Kidney tubule cell (primary cell): Measurements from ENCODE around the gene PCCA.
"Not testable (repeated sequence)": the region's sequence is repeated elsewhere in the genome, so short reads cannot be mapped to it uniquely, and the experiment has no call there.

Source experiments
- DNase-seq: peaks from one replicate; pipeline ENCODE4 v3.0.0-alpha.2; 2018; ENCODE audit warnings: low spot score

Gene PCCA

GRCh38 chr13:100306434-100306999 is 217.6 kb downstream of the PCCA start:
- DNase-seq, result no peak

- DNase-seq, result peak; percentile 77
Observed at GRCh38 chr13:100314132-100314910, 225.4 kb downstream of the PCCA start.

GRCh38 chr13:100315522-100315921 is 226.6 kb downstream of the PCCA start:
- DNase-seq, result no peak

DNA sequence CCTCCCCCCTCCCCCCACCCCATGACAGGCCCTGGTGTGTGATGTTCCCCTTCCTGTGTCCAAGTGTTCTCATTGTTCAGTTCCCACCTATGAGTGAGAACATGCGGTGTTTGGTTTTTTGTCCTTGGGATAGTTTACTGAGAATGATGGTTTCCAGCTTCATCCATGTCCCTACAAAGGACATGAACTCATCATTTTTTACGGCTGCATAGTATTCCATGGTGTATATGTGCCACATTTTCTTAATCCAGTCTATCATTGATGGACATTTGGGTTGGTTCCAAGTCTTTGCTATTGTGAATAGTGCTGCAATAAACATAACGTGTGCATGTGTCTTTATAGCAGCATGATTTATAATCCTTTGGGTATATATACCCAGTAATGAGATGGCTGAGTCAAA is 229.6 kb downstream of the PCCA start:
- DNase-seq, result not testable (repeated sequence)

DNA sequence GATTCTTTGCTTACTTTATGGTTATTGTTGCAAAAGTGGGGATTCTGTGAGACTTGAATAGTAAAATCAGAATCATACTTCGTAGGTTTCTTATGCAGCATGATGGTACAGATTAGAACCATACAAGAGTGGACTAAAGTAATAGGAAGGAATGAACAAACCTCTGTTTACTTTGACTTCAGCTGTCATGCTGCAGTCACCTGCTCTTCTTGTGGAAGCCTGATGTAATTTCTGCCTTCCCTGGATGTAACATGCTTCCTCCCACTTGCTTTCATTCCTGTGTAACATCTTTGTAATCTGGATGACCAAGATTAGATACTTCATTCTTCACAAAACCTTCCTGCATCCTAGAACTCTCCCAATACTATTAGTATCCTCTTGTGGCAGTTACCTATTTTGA is 235.0 kb downstream of the PCCA start:
- no peak for DNase-seq

- peak; percentile 3 for DNase-seq
Observed at GRCh38 chr13:100330662-100331061, 241.8 kb downstream of the PCCA start.

DNA sequence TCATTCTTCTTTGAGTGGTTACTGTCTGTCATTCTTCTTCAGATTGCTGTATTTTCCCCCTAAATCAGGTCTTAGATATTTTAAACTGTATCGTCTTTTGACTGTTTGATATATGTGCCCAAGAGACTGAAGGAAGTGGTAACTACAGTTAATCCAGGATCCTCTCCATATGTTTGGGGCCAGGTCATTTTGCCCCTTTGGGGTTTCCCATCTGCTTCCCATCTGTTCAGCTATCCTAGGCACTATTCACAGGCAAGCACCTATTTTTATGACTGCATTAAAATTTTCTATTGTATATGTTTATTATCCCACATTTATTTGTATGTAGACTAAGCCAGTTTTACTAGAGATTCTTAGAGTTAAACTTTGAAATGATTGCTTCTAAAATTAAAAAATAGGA is 244.2 kb downstream of the PCCA start:
- no peak for DNase-seq

DNA sequence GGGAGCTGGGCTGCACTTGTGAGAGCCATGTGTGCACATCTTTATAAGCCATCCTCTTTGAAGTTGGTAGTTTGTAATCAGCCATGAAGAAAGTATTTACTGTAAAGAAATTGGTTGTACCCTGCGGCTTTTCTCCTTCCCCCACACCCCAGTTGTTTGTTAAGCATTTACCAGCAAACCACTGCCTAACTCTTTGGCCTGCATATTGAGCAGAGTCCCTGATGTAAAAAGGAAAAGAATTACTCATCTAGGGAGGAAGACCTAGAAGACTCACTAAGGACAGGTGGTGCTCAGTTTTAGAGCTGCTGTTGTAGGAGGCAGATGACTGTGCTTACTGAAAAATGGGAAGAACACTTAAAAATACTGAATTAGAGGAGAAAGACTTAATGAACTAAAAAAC is 245.3 kb downstream of the PCCA start:
- peak; percentile 65 for DNase-seq

- no peak for DNase-seq
Observed at GRCh38 chr13:100336795-100337516, 248.1 kb downstream of the PCCA start.

DNA sequence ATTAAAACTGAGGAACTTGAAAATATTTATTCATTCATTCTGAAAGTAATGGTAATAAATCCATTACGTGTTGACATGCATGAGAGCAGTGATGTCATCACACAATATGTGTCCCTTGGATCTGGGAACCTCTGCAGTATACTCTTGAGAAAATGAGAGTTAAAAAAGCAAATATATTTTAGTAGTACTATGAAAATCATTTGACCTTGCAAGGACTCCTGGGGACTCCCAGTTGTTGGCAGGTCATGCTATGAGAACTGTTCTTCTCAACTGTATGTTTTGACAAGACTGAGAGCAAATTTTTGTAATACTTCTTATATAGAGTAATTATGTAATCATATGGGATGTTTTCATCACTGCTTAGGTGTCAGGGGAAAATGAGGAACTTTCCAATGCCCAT is 249.4 kb downstream of the PCCA start:
- DNase-seq, result no peak

DNA sequence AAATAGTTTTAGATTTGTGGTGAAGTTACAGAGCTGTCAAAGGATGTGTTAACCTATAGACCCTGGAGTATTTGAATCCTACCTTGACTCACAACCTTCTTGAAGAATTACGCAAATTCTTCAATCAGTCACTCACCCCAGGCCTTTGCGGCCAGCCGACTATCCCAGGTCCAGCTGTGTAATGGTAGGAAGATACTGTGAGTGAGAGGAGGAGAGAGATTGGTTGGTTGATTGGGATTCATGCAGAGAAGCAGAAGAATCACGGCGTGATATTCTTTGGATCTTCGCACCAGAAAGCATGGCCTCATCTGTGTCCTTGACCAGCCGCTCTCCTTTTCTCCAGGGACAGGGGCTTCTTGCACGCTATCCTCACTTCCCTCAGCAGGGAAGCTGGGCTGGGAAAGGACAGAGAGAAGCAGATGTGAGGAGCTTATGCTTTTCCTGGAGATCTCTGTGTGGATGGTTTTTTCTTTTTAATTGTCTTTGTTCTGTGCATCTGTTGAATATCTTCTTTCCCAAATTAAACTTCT is 250.6 kb downstream of the PCCA start:
- no peak for DNase-seq

DNA sequence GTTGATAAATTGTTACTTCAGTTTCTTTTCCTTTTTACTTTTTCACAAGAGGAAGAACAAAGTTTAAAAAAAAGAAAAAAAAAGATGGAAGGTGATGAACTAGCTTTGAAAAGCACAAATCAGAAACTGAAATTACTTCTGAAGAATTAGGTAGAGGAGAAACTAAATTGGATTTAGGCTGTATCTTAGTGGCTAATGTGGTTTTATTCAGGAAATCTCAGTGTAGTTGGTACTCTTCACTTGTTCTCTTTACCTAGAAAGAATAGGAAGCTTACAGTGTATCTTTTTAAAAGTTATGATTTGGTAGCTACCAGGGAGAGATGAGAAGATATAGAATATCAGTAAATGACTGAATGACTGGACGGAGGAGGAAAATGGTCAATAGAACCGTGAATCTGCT is 252.0 kb downstream of the PCCA start:
- no peak for DNase-seq

GRCh38 chr13:100341327-100341726 is 252.4 kb downstream of the PCCA start:
- DNase-seq, result no peak

GRCh38 chr13:100344544-100344943 is 255.7 kb downstream of the PCCA start:
- no peak for DNase-seq

DNA sequence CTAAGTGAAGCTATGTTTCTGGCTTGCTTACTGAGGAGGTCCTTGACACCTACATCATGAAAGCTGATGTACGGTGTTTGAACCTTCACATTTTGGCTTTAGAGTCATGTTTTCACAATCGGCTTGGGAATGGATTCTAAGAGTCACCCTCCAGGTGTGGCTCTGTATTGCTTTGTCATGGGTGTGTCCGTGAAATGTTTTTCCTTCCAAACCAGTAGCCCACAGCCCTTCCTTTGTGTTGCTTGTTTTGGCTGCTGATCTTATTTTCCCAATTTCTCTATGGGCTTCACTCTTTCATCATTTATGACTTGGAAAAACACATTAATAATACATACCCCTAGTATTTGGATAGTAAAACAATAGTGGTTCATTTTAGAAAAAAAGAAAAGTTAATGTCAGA is 259.1 kb downstream of the PCCA start:
- no peak for DNase-seq

GRCh38 chr13:100349594-100349993 is 260.7 kb downstream of the PCCA start:
- no peak for DNase-seq

- DNase-seq, result no peak
Observed at GRCh38 chr13:100350601-100351000, 261.7 kb downstream of the PCCA start.

GRCh38 chr13:100356426-100356825 is 267.5 kb downstream of the PCCA start:
- no peak for DNase-seq

- DNase-seq, result no peak
Observed at GRCh38 chr13:100356889-100357288, 268.0 kb downstream of the PCCA start.

DNA sequence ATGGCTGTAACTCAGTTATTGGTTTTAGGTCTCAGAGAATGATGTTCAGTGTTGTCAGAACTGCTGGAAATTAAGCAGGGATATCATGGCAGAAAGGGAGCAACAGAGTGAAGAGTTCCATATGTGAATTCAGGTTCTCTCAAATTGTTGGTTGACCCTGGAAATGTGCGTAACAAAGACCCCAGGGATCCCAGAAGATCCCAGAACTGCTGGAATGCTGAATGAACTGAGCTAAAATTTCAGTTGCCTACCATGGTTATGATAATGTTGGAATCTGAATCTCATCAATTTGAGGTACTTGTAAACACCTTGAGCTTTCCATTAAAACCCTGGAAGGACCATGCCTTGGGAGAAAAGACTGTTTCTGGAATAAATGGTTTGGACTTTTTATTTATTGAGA is 268.9 kb downstream of the PCCA start:
- DNase-seq, result no peak

DNA sequence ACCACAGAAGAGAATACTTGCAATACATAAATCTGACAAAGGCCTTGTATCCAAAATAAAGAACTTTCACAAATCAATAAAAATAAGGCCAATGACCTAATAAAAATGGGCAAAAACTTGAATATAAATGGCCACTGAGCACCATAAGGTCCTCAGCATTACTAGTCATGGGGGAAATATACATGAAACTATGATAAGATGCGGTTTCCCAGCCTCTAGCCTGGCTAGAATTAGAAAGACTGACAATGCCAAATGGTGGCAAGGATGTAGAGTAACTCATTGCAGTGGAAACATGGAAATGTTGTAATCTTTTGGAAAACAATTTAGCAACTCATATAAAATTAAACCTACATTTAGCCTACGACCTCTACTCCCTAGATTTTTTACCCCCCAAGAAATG is 272.6 kb downstream of the PCCA start:
- no peak for DNase-seq

DNA sequence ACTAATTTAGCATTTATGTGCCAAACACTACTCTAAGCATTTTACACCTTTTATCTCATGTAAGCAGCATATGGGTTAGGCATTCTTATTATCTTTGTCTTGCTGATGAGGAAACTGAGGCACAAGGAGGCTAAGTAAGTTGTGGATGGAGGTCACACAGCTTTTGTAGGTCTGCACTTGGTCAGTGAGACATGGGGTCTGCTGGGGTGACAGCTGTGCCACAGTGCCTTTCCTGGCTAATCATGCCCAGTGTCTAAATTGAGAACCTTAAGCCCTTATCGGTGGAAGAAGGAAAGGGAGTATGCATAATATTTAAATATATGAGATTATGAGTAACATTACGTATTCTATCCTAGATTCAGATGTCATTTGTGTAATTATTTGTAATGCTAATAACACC is 273.5 kb downstream of the PCCA start:
- DNase-seq, result no peak

DNA sequence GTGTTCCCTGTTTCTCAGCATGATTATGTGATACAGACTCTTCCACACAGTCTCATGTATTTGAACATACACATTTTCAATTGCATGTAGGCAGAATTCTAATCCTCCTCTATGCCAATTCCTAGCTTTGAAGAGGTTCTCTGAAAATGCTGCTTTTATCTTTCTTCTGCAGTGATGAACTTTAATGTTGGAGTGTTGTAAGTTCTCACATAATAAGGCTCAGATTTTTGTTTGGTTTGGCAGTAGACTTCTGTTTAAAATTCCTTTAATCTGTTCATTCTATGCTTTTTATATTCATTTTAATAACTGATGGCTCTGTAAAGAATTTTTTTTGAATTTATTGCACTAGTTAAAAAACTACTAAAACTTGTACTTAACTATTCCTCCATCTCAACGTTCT is 273.9 kb downstream of the PCCA start:
- DNase-seq, result no peak
